Endothelial cell of umbilical vein (primary cell): Measurements from ENCODE around the gene FAM43A. TPM values are rescaled to one million over a fixed set of nuclear protein-coding genes. Genes with fewer than 3 reads are reported as not detected.

Experiments used
- Bru-seq: library from RNA; stranded (reverse); fragments of 400-500 nt; gene quantifications from one replicate; lab custom pipeline; 2021; lab: Mats Ljungman, UMichigan
- BruChase-seq, 2 experiments: library from RNA; stranded (reverse); fragments of 400-500 nt; gene quantifications; one replicate each; lab custom pipeline; 2021; lab: Mats Ljungman, UMichigan
- BruUV-seq: library from RNA; stranded (reverse); fragments of 400-500 nt; replicated peaks from 2 replicates; lab custom pipeline; 2021; lab: Mats Ljungman, UMichigan
- CTCF ChIA-PET: fragments of 300-600, 350-600 bp; sonication (Branson Sonifier 250); formaldehyde crosslinking; loops from one replicate; lab custom pipeline; 2021; ENCODE audit warnings: antibody characterized with exemption, inconsistent platforms; lab: Charles Lee
- POLR2A ChIA-PET: fragments of 300-600, 350-600 bp; sonication (Branson Sonifier 250); formaldehyde crosslinking; loops from one replicate; lab custom pipeline; 2021; ENCODE audit warnings: antibody characterized with exemption, inconsistent platforms; lab: Charles Lee
- DNase-seq: peaks from one replicate; pipeline ENCODE4 v3.0.0-alpha.2; 2011; ENCODE audit warnings: low read depth, low spot score
- FAIRE-seq: peaks from 2 replicates; lab custom pipeline; 2011; peaks lifted over from hg19 to GRCh38; lab: Jason Lieb, UNC
- H2AFZ ChIP-seq: 2 replicates; pipeline ENCODE4 v1.6.0; 2012; ENCODE audit warnings: low read depth, low read length, control low read depth, inconsistent platforms
- H3K27ac ChIP-seq: 2 replicates; pipeline ENCODE4 v1.5.1; 2011; ENCODE audit warnings: low read depth, mild to moderate bottlenecking, control low read depth, low read length, moderate library complexity; ENCODE audit not compliant: insufficient read depth
- H3K27me3 ChIP-seq, 2 experiments: 2 replicates each; pipeline versions ENCODE4 v1.6.0 to v1.6.1; 2011; ENCODE audit warnings: low read length in 2 of 2, mixed read lengths in 1 of 2; ENCODE audit not compliant: control insufficient read depth in 2 of 2, insufficient read depth in 2 of 2
- H3K36me3 ChIP-seq, 2 experiments: 2 replicates in 1 of 2; 3 replicates in 1 of 2; pipeline ENCODE4 v1.5.1; 2011; ENCODE audit warnings: low read length in 2 of 2, mild to moderate bottlenecking in 1 of 2, moderate library complexity in 1 of 2; ENCODE audit not compliant: control insufficient read depth in 2 of 2, insufficient read depth in 2 of 2; ENCODE audit errors: extremely low read depth in 1 of 2
- H3K4me1 ChIP-seq: 3 replicates; pipeline ENCODE4 v1.5.1; 2011; ENCODE audit warnings: mild to moderate bottlenecking, low read length; ENCODE audit not compliant: control insufficient read depth, insufficient read depth; ENCODE audit errors: extremely low read depth
- H3K4me2 ChIP-seq: 2 replicates; pipeline ENCODE4 v1.6.1; 2011; ENCODE audit warnings: low read length, control low read depth, mixed read lengths; ENCODE audit not compliant: insufficient read depth
- H3K4me3 ChIP-seq, 3 experiments: fragments of 200-600 bp in 1 of 3; sonication (generic), shearing (Covaris generic) in 1 of 3; replicated peaks in 1 of 3; 2 replicates each; pipeline ENCODE4 v1.5.1; 2011 to 2016; ENCODE audit warnings: control low read depth in 3 of 3, low read length in 3 of 3, mild to moderate bottlenecking in 2 of 3, inconsistent platforms in 1 of 3, low read depth in 1 of 3, moderate library complexity in 1 of 3; ENCODE audit not compliant: insufficient read depth in 1 of 3
- H3K79me2 ChIP-seq: 2 replicates; pipeline ENCODE4 v1.6.0; 2012; ENCODE audit warnings: low read length, inconsistent platforms; ENCODE audit not compliant: control insufficient read depth, insufficient read depth
- H3K9ac ChIP-seq: replicated peaks from 2 replicates; pipeline ENCODE3; 2011; ENCODE audit warnings: low read length, control low read depth; ENCODE audit not compliant: insufficient read depth; ENCODE audit errors: extremely low read depth
- H3K9me1 ChIP-seq: replicated peaks from 3 replicates; pipeline ENCODE4 v1.6.0; 2011; ENCODE audit warnings: mild to moderate bottlenecking, low read length; ENCODE audit not compliant: control insufficient read depth, insufficient read depth; ENCODE audit errors: extremely low read depth
- H3K9me3 ChIP-seq: replicated peaks from 2 replicates; pipeline ENCODE4 v1.5.1; 2012; ENCODE audit warnings: low read length, inconsistent platforms; ENCODE audit not compliant: control insufficient read depth, insufficient read depth
- H4K20me1 ChIP-seq: replicated peaks from 2 replicates; pipeline ENCODE3; 2011; ENCODE audit warnings: mild to moderate bottlenecking, low read length; ENCODE audit not compliant: control insufficient read depth, insufficient read depth; ENCODE audit errors: extremely low read depth
- EZH2 ChIP-seq: IDR thresholded peaks from 2 replicates; pipeline ENCODE4 v1.6.1; 2012; ENCODE audit warnings: borderline replicate concordance, low read depth, mild to moderate bottlenecking, moderate library complexity, low read length, inconsistent platforms; ENCODE audit not compliant: severe bottlenecking
- FOS ChIP-seq: IDR thresholded peaks from 2 replicates; pipeline ENCODE4 v1.6.1; 2011; ENCODE audit warnings: mild to moderate bottlenecking, low read length, moderate library complexity, borderline replicate concordance; ENCODE audit not compliant: insufficient read depth
- GATA2 ChIP-seq: IDR thresholded peaks from 2 replicates; pipeline ENCODE4 v1.7.0; 2011; ENCODE audit warnings: low read depth, mild to moderate bottlenecking, moderate library complexity, mixed read lengths, low read length; ENCODE audit not compliant: insufficient read length, insufficient read depth
- JUN ChIP-seq: IDR thresholded peaks from 2 replicates; pipeline ENCODE4 v1.6.1; 2011; ENCODE audit warnings: borderline replicate concordance, low read depth; ENCODE audit not compliant: insufficient read length, insufficient read depth
- MYC ChIP-seq: IDR thresholded peaks from one replicate; pipeline ENCODE4 v1.6.1; 2011; ENCODE audit warnings: mild to moderate bottlenecking, low read depth, low read length
- POLR2A ChIP-seq: IDR thresholded peaks from 2 replicates; pipeline ENCODE4 v1.6.1; 2012; ENCODE audit warnings: low read depth, mild to moderate bottlenecking, control low read depth, low read length
- POLR2AphosphoS5 ChIP-seq: IDR thresholded peaks from 2 replicates; pipeline ENCODE4 v1.6.1; 2012; ENCODE audit warnings: low read depth, mild to moderate bottlenecking, control low read depth, low read length, moderate library complexity; ENCODE audit not compliant: insufficient read depth
- dilution Hi-C: fragments of 300-500 bp; cut with MboI; formaldehyde crosslinking; loops from one replicate; pipeline ENCODE4 v1.15.0; 2019; ENCODE audit warnings: low sequenced_read_pairs; ENCODE audit not compliant: extremely low pct_ligation_motif_present
- intact Hi-C: fragments of 100-400 bp; cut with micrococcal nuclease; formaldehyde crosslinking; loops from one replicate; pipeline ENCODE4 v1.10.0; 2022
- long read RNA-seq: library from polyadenylated mRNA; stranded (forward); transcript quantifications from one replicate; pipeline ENCODE4 v2.0.0, GENCODE V29; 2021
- polyA minus RNA-seq, 3 experiments: library from RNA; depleted of rRNA, polyadenylated mRNA; stranded (reverse); fragments of >200 nt; gene quantifications; 1 replicate in 1 of 3; 2 replicates in 2 of 3; pipeline ENCODE4 v1.2.3, GENCODE V29; 2011
- polyA plus RNA-seq, 4 experiments: library from polyadenylated mRNA; depleted of rRNA in 3 of 4; stranded (reverse) in 3 of 4; unstranded in 1 of 4; fragments of >200 nt; gene quantifications; 2 replicates each; pipeline versions ENCODE4 v1.2.1 to v1.2.3, GENCODE V29; 2011 to 2012; ENCODE audit warnings: missing spikeins in 1 of 4
- total RNA-seq: library from RNA; stranded (reverse); gene quantifications from 2 replicates; pipeline ENCODE4 v1.2.3, GENCODE V29; 2021
- TF ChIP-seq, protein P1 (sequence below): IDR thresholded peaks from 2 replicates; pipeline ENCODE4 v1.6.1; 2011; ENCODE audit not compliant: insufficient read depth, insufficient read length
- TF ChIP-seq, protein P2 (sequence below), 2 donors: IDR thresholded peaks; 1 replicate in 1 of 2; 2 replicates in 1 of 2; pipeline ENCODE4 v1.5.1; 2011; ENCODE audit warnings: low read length in 2 of 2, mild to moderate bottlenecking in 2 of 2, moderate library complexity in 2 of 2, control low read depth in 1 of 2, inconsistent platforms in 1 of 2, low read depth in 1 of 2; ENCODE audit not compliant: insufficient read depth in 1 of 2; ENCODE audit errors: extremely low read depth in 1 of 2

Gene FAM43A, protein sequence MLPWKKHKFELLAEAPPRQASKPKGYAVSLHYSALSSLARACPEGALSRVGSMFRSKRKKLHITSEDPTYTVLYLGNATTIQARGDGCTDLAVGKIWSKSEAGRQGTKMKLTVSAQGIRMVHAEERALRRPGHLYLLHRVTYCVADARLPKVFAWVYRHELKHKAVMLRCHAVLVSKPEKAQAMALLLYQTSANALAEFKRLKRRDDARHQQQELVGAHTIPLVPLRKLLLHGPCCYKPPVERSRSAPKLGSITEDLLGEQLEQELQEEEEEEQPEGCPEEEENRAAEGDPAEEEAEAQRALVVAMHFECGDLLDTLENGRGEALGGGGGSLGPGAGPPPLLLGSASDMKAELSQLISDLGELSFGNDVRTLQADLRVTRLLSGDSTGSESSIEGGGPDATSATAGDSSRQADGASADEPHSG
- total RNA-seq (246 and 307 TPM in 2 replicates), polyA plus RNA-seq (244 and 316 TPM in 2 replicates), polyA minus RNA-seq (94.3 and 128 TPM in 2 replicates), Bru-seq, nascent RNA (percentile 99 among the genes with signal in this experiment), BruChase-seq, experiment 1, labeled RNA remaining after a 6-hour chase (percentile 96 among the genes with signal in this experiment), BruChase-seq, experiment 2, labeled RNA remaining after a 2-hour chase (percentile 100 among the genes with signal in this experiment)
- polyA plus RNA-seq (2011; cell fraction: cytosol; rRNA removed): 143 and 265 TPM in 2 replicates
- polyA plus RNA-seq (2011; cell fraction: nucleus; rRNA removed): 173 and 198 TPM in 2 replicates
- polyA plus RNA-seq (2012): 105 and 115 TPM in 2 replicates
- 3.8 TPM for polyA minus RNA-seq (2011; cell fraction: cytosol; rRNA and poly(A)+ RNA removed)
- 53.5 and 134 TPM in 2 replicates for polyA minus RNA-seq (2011; cell fraction: nucleus; rRNA and poly(A)+ RNA removed)
- long read RNA-seq, transcript FAM43A-201 (1 exons, 2,494 nt): major isoform, 484 of 491 reads
- long read RNA-seq, partial matches to known transcripts: 0 of 491 reads
- long read RNA-seq, other reads (novel, unspliced or antisense): 7 of 491 reads

DNA sequence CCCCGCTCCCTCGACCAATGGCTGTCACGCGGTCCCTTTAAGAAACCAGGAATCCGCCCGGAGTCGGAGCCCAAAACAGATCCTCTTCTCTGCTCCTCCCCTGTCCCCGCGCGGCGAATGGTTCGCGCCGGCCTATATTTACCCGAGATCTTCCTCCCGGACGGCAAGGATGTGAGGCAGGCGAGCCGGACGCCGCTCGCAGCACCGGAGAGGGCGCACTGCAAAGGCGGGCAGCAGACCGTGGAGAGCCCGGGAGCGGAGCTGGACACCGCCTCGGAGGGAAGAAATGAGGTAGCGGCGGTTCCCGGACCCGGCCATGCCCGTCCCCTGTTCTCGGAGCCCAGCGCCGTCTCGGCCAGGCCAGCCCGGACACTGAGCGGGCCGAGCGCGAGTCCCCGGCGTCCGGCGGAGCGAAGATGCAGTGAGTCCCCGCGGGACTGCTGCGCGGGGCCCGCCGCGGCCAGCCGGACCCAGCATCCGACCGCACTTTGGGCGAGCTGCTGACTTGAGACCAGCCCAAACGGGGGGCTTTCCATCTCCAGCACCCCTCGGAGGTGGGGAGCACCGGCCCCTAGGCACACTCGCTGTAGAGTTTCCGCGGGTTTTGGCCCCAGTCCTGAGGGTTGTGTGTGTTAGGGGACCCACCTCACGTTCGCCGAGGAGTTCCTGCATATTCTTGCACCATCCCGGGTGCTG, at the start of gene FAM43A:
Gene FAM43A (plus strand): TSS at position 166 of the 696 bp plus-strand sequence. CDS start 944 bp downstream, outside the sequence.
- peak within 1 kb of the TSS; percentile 26 for H2AFZ ChIP-seq
- H3K79me2 ChIP-seq: peaks cover 41% of the 10 kb centered on the region
- dilution Hi-C loops: loop anchor here (10.0 to 25.0 kb wide), 2 partner anchors 426 to 559 kb away; no protein-coding TSS in a partner anchor
- ChIA-PET CTCF (interaction anchor here (1.0 to 3.7 kb wide), 4 partner anchors 14 to 575 kb away, joined by 3 to 20 read pairs (median 16); partner anchors contain the start of gene LSG1), POLR2A (interaction anchor here (0.6 to 4.7 kb wide), 15 partner anchors 14 to 585 kb away, joined by 3 to 35 read pairs (median 4); partner anchors contain the start of genes LSG1 and XXYLT1)
- peak within 1 kb of the TSS; percentile 90 for H3K9ac ChIP-seq
- DNase-seq (peak; percentile 96), FAIRE-seq (peak; percentile 92)
- peak within 1 kb of the TSS; percentile 76 for H3K27ac ChIP-seq
- BruUV-seq: no TSS peak
- H3K27me3 ChIP-seq: no peaks in the 10 kb centered on the region
- intact Hi-C loops: loop anchor here (1.0 to 10.0 kb wide), 5 partner anchors 244 to 464 kb away; no protein-coding TSS in a partner anchor
- H3K9me1 ChIP-seq: no peaks in the 10 kb centered on the region
- peak within 1 kb of the TSS; percentile 68 for H3K4me2 ChIP-seq
- peaks cover 33% of the 10 kb centered on the region for H3K4me1 ChIP-seq
- H3K9me3 ChIP-seq: no peaks in the 10 kb centered on the region
- peaks cover 20 to 25% of the 10 kb centered on the region in 2 experiments for H3K36me3 ChIP-seq
- H3K4me3 ChIP-seq: peak within 1 kb of the TSS; percentile 89 to 94 (median 90)
- TF ChIP-seq EZH2: no peak
- TF ChIP-seq, protein P1, sequence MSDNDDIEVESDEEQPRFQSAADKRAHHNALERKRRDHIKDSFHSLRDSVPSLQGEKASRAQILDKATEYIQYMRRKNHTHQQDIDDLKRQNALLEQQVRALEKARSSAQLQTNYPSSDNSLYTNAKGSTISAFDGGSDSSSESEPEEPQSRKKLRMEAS: no peak
- TF ChIP-seq FOS: peak; percentile 11
- peak; percentile 100 for TF ChIP-seq POLR2A
- no peak for TF ChIP-seq GATA2
- TF ChIP-seq MYC: no peak
- TF ChIP-seq JUN: no peak
- peak; percentile 100 for TF ChIP-seq POLR2AphosphoS5
- TF ChIP-seq, protein P2, sequence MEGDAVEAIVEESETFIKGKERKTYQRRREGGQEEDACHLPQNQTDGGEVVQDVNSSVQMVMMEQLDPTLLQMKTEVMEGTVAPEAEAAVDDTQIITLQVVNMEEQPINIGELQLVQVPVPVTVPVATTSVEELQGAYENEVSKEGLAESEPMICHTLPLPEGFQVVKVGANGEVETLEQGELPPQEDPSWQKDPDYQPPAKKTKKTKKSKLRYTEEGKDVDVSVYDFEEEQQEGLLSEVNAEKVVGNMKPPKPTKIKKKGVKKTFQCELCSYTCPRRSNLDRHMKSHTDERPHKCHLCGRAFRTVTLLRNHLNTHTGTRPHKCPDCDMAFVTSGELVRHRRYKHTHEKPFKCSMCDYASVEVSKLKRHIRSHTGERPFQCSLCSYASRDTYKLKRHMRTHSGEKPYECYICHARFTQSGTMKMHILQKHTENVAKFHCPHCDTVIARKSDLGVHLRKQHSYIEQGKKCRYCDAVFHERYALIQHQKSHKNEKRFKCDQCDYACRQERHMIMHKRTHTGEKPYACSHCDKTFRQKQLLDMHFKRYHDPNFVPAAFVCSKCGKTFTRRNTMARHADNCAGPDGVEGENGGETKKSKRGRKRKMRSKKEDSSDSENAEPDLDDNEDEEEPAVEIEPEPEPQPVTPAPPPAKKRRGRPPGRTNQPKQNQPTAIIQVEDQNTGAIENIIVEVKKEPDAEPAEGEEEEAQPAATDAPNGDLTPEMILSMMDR (IDR thresholded peaks at IDR 0.05; ENCODE audit: extremely low read depth in 1 of 2, insufficient read depth in 1 of 2, low read depth in 1 of 2, low read length in 2 of 2): peak in 1 of 2 donors; percentile 36
- H4K20me1 ChIP-seq: peaks cover 3% of the 10 kb centered on the region
